SU-DHL-6 (cell line): ENCODE data around the gene CMSS1.

Experiments
- EZH2phosphoT487 ChIP-seq: fragments of 200-600 bp; sonication (generic), shearing (Covaris generic); conservative IDR thresholded peaks from 2 replicates; pipeline ENCODE4 v1.6.1; 2018; ENCODE audit warnings: mild to moderate bottlenecking, antibody characterized with exemption, low read length, moderate library complexity, mixed read lengths
- TF ChIP-seq, protein P1 (sequence below): fragments of 200-600 bp; sonication (generic); IDR thresholded peaks from one replicate; pipeline ENCODE4 v1.5.1; 2017; ENCODE audit warnings: antibody characterized with exemption, mild to moderate bottlenecking, low read length, moderate library complexity; ENCODE audit not compliant: insufficient read depth, poor library complexity, severe bottlenecking

DNA sequence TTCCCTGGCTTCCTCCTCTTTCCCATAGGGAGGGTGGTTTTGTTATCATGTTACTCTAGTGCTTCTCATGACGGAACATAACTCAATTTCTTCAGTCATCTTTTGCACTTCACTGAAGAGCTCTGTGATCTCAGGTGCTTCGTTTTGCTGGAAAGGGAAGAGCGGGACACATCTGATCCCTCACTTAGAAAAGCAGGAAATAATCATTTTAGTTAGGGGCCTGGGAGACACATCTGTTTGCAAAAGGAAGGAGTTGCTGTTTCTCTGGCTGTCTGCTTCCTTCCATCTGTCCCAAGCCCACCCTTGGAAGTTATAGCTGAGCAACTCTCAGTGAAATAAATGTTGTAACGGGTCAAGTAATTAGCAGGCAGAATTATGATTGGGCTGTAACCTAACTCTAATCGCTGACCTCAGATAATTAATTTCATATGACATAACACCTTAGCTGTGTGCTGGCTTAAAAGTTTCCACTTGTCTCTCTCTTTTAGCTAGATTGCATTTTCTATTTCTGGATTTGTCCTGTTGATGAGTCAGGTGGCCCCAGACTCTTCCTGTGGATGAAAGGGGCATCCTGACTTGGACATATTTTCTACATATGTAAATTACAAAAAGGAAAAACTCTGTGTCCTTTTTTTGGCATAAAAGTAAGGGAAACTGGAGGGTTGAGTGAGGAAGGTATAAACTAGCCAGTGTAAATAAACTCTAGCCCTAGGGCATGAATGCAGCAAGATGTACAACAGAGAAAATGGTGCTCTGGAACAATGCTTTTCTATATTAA, 307.7 kb downstream of the CMSS1 start:
- TF ChIP-seq, protein P1, sequence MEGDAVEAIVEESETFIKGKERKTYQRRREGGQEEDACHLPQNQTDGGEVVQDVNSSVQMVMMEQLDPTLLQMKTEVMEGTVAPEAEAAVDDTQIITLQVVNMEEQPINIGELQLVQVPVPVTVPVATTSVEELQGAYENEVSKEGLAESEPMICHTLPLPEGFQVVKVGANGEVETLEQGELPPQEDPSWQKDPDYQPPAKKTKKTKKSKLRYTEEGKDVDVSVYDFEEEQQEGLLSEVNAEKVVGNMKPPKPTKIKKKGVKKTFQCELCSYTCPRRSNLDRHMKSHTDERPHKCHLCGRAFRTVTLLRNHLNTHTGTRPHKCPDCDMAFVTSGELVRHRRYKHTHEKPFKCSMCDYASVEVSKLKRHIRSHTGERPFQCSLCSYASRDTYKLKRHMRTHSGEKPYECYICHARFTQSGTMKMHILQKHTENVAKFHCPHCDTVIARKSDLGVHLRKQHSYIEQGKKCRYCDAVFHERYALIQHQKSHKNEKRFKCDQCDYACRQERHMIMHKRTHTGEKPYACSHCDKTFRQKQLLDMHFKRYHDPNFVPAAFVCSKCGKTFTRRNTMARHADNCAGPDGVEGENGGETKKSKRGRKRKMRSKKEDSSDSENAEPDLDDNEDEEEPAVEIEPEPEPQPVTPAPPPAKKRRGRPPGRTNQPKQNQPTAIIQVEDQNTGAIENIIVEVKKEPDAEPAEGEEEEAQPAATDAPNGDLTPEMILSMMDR = no peak
- TF ChIP-seq EZH2phosphoT487 = no peak
